Measurements from ENCODE around the gene DENND11.

GRCh38 chr7:141701489-141702046 lies 398 bp downstream of the DENND11 start:
- TF ChIP-seq POLR2AphosphoS5 (IDR thresholded peaks at IDR 0.05; ENCODE audit: borderline replicate concordance, low read depth, low read length) = no peak
- no peak for TF ChIP-seq EZH2 (IDR thresholded peaks at IDR 0.05)
- TF ChIP-seq FOXP2 (optimal IDR thresholded peaks at IDR 0.05; ENCODE audit: control extremely low read depth, extremely low read length, insufficient read depth) = no peak
